Tibial artery (tissue), 4 donors: ENCODE data around the gene PSD4.
A peak's percentile ranks its signal among the peaks of the same experiment; 100 is the strongest.

ENCODE experiments used
- DNase-seq, 2 donors: peaks; one replicate each; pipeline ENCODE4 v3.0.0-alpha.2; 2019
- H3K27ac ChIP-seq, 2 donors: fragments of 200-600 bp; sonication (generic) in 1 of 2; 1 replicate in 1 of 2; 2 replicates in 1 of 2; pipeline ENCODE4 v1.5.1; 2018 to 2019; ENCODE audit warnings: mild to moderate bottlenecking in 1 of 2
- H3K27me3 ChIP-seq, 2 donors: fragments of 200-600 bp; sonication (generic) in 1 of 2; one replicate each; pipeline versions ENCODE4 v1.5.1 to v1.6.0; 2016 to 2019
- H3K36me3 ChIP-seq, 3 donors: fragments of 200-600 bp; sonication (generic) in 2 of 3; one replicate each; pipeline ENCODE4 v1.5.1; 2016 to 2019; ENCODE audit warnings: mild to moderate bottlenecking in 2 of 3
- H3K4me1 ChIP-seq, 4 donors: fragments of 200-600 bp; sonication (generic) in 2 of 4; 1 replicate in 3 of 4; 2 replicates in 1 of 4; pipeline ENCODE4 v1.5.1; 2016 to 2019
- H3K4me3 ChIP-seq, 2 donors: fragments of 200-600 bp; sonication (generic) in 1 of 2; 1 replicate in 1 of 2; 2 replicates in 1 of 2; pipeline ENCODE4 v1.5.1; 2018 to 2019; ENCODE audit warnings: mild to moderate bottlenecking in 2 of 2
- H3K9me3 ChIP-seq, 3 donors: fragments of 200-600 bp; sonication (generic) in 1 of 3; one replicate each; pipeline ENCODE4 v1.5.1; 2016 to 2019
- intact Hi-C: fragments of 100-400 bp; cut with DNase I; formaldehyde crosslinking; loops from one replicate; pipeline ENCODE4 v1.15.0; 2023; ENCODE audit warnings: low total_unique reads
- TF ChIP-seq, protein P1 (sequence below), 2 experiments: fragments of 200-600 bp in 1 of 2; fragments of 450-650 bp in 1 of 2; IDR thresholded peaks; one replicate each; pipeline ENCODE4 v1.5.1; 2017 to 2019; ENCODE audit warnings: antibody characterized with exemption in 2 of 2, mild to moderate bottlenecking in 1 of 2, moderate library complexity in 1 of 2

PSD4 gene

DNA sequence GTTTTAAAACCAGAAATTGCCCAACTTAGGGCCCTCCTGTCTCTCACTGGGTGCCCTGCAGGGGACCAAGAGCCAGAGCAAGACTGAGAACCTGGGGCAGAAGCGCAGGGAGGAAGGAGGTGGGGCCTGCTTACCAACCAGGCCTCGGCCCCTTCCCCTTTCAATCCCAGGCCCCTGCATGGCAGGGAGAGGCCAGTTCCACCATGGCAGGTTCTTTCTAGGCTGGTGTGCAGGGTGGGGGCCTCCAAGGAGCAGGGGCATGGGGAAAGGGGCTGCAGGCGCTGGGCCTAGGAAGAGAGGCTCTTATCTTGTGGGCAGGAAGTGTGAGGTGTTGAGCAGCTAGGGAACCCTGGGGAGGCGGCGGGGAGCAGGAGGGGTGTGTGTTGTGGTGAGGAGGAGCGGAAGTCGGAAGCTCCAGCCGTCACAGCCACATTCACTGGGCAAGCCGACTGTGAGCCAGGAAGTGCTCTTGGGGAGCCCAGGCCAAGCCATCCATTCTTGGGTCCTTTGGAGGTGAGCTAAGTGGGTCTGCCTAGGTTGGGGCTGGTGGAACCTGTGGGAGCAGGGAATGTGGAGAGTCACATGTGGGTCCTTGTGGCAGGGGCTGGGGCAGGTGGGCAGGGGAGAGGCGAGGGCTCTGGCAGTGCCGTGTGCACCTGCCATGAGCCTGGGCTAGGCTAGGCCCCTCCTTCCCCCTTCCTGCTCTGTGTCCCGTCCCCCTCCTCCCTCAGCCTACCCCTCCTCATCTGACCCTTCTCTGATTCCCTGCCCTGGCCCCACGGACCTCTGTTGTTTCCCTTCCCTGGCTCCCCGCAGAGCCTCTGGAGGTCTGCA, at the start of gene PSD4:
PSD4 (plus strand) TSS at position 430 of the 834 bp plus-strand sequence. CDS start 8,486 bp downstream, outside the sequence.
- intact Hi-C loops, result no loop called here
- H3K27me3 ChIP-seq, result no peaks in the 10 kb centered on the region
- TF ChIP-seq, protein P1, sequence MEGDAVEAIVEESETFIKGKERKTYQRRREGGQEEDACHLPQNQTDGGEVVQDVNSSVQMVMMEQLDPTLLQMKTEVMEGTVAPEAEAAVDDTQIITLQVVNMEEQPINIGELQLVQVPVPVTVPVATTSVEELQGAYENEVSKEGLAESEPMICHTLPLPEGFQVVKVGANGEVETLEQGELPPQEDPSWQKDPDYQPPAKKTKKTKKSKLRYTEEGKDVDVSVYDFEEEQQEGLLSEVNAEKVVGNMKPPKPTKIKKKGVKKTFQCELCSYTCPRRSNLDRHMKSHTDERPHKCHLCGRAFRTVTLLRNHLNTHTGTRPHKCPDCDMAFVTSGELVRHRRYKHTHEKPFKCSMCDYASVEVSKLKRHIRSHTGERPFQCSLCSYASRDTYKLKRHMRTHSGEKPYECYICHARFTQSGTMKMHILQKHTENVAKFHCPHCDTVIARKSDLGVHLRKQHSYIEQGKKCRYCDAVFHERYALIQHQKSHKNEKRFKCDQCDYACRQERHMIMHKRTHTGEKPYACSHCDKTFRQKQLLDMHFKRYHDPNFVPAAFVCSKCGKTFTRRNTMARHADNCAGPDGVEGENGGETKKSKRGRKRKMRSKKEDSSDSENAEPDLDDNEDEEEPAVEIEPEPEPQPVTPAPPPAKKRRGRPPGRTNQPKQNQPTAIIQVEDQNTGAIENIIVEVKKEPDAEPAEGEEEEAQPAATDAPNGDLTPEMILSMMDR (IDR thresholded peaks at IDR 0.05), result no peak
- no peaks in the 10 kb centered on the region for H3K9me3 ChIP-seq
- no peaks in the 10 kb centered on the region for H3K36me3 ChIP-seq
- H3K4me3 ChIP-seq, result peak within 1 kb of the TSS in 1 of 2 donors; percentile 28
- H3K27ac ChIP-seq, result no peak within 1 kb of the TSS
- DNase-seq, result peak; percentile 47 to 69
- no peaks in the 10 kb centered on the region for H3K4me1 ChIP-seq

DNA sequence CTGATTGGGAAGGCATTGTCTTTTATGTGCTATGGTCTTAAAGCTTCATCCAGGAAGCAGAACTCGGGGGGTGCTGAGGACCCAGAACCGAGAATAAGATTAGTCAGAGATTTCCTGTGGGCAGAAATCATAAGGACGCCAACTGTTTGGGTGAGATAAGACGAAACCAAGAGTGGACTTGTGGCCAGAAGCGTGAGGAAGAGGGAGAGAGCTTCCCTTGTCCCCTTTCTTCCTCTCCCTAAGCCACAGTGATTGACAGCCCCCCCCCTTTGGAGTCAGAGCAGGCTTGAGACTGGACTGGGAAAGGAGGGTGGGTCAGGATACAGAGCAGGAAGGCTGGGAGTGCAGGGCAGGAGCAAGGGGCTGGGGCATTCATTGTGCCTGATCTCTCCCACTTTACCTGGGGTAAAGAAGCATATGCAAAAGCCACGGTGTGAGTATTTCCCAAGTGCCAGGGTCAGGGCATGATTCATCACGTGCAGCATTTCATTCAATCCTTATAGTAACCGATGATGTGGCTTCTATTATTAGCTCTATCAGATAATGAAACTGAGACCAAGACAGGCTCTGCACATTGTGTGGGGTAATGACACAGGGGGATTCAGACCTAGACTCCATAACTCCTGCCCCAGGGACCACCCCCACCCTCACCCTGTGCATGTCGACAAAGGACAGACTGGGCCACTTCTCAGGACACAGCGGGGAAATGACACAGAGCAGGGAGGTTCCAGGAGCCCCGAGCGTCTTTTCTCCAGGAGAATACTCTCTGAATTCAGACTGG, 49.4 kb upstream of the PSD4 start:
- no peak for DNase-seq
- Histone ChIP-seq H3K36me3 (no peaks in the 10 kb centered on the region), H3K4me3 (no peak overlapping the region), H3K27ac (no peak overlapping the region), H3K27me3 (no peaks in the 10 kb centered on the region), H3K4me1 (no peaks in the 10 kb centered on the region), H3K9me3 (no peaks in the 10 kb centered on the region)
- intact Hi-C loops, result no loop called here
- TF ChIP-seq, protein P1 (IDR thresholded peaks at IDR 0.05), result no peak

DNA sequence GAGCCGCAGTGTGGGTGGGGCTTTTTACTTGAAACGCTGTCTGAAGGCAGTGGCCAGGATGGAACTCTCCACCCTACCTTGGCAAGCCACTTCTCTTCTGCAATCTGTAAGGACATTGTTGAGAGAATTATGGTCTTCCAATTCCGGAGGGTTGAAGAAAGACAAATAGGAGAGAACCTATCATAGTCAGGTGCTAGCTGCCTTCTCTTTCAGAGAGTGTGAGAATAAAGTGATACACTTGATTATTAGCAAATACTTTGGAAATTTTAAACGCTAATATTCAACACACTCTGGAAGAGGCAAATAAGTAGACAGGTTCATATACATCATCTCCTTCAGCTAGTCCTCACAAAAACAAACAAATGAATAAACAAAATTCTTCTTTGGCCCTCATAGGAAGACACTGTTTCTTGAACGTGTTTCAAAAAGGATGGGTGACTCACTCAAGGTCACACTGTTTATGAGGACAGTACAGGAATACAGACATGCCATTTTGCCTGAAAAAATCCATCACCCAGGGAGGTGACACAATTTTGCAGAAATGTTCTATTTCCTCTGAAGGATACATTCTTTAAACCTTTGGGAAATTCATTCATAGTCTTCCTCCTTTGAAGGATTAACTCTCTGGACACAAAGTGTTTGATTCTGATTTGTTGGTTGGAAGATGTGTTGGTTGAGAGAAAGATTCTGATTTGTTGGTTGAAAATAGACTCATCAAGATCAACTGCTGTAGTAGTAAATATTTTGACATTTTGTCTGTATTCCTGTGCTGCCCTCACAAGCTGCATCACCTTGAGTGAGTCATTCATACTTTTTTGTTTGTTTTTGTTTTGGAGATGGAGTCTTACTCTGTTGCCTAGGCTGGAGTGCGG, 48.6 kb upstream of the PSD4 start:
- Histone ChIP-seq H3K9me3 (no peaks in the 10 kb centered on the region), H3K27me3 (no peaks in the 10 kb centered on the region), H3K4me3 (no peak overlapping the region), H3K36me3 (no peaks in the 10 kb centered on the region), H3K4me1 (no peaks in the 10 kb centered on the region), H3K27ac (no peak overlapping the region)
- intact Hi-C loops, result no loop called here
- no peak for DNase-seq
- TF ChIP-seq, protein P1 (IDR thresholded peaks at IDR 0.05), result no peak

DNA sequence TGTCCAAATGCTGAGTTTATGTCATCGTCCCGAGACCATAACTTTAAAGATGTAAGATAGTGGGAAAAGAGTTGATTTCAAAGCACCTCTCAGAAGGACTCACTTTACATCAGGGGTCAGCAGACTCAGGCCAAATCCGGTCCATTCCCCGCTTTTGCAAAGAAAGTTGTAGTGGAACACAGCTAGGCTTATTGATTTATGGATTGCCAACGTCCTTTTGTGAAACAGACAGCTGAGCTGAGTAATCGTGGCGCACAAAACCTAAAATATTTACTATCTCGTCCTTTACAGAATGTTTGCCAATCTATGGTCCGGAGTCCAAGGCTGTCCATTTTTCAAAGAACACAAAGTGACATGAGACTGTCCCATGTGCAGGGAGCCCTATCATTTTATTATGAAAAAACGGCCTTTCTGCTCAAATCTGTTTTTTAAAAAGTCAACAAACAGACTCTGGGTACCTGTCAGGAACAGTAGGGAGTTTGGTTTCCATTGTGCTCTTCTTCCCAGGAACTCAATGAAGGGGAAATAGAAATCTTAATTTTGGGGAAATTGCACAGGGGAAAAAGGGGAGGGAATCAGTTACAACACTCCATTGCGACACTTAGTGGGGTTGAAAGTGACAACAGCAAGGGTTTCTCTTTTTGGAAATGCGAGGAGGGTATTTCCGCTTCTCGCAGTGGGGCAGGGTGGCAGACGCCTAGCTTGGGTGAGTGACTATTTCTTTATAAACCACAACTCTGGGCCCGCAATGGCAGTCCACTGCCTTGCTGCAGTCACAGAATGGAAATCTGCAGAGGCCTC, 46.7 kb upstream of the PSD4 start, which contains the start of gene IL1RN:
IL1RN (plus strand) TSS at position 754 of the 801 bp plus-strand sequence; CDS start at position 781, 27 bp downstream.
- H3K9me3 ChIP-seq, result no peaks in the 10 kb centered on the region
- DNase-seq, result peak in 1 of 2 donors; percentile 45
- H3K4me3 ChIP-seq, result no peak within 1 kb of the TSS
- no peaks in the 10 kb centered on the region for H3K4me1 ChIP-seq
- no peaks in the 10 kb centered on the region for H3K36me3 ChIP-seq
- intact Hi-C loops, result no loop called here
- no peak within 1 kb of the TSS for H3K27ac ChIP-seq
- H3K27me3 ChIP-seq, result no peaks in the 10 kb centered on the region
- TF ChIP-seq, protein P1 (IDR thresholded peaks at IDR 0.05), result no peak
